GM18858 (cell line): ENCODE measurements around the gene UBTD2.
A peak's percentile ranks its signal among the peaks of the same experiment; 100 is the strongest.
"Not testable (repeated sequence)": the region's sequence is repeated elsewhere in the genome, so short reads cannot be mapped to it uniquely, and the experiment has no call there.

Experiments
- ATAC-seq: cut with Tn5 transposase; IDR thresholded peaks from one replicate; pipeline ENCODE4 v1.9.1; 2021; ENCODE audit not compliant: unreplicated experiment

UBTD2 gene

GRCh38 chr5:172293054-172293744 is 9.6 kb upstream of the UBTD2 start:
- peak; percentile 93 for ATAC-seq

GRCh38 chr5:172291837-172292236 is 8.3 kb upstream of the UBTD2 start:
- ATAC-seq: not testable (repeated sequence)

GRCh38 chr5:172288465-172288864 is 4.9 kb upstream of the UBTD2 start:
- no peak for ATAC-seq

GRCh38 chr5:172287140-172287539 is 3.6 kb upstream of the UBTD2 start:
- ATAC-seq: not testable (repeated sequence)

- no peak for ATAC-seq
Measured at GRCh38 chr5:172285226-172286143, 1.9 kb upstream of the UBTD2 start.

GRCh38 chr5:172284611-172284980 is 1.0 kb upstream of the UBTD2 start:
- no peak for ATAC-seq

- peak; percentile 65 for ATAC-seq
Measured at GRCh38 chr5:172283862-172284610, 472 bp upstream of the UBTD2 start.

- ATAC-seq: no peak
Measured at GRCh38 chr5:172282272-172283019, 1.1 kb downstream of the UBTD2 start.

GRCh38 chr5:172281346-172281745 is 2.2 kb downstream of the UBTD2 start:
- ATAC-seq: no peak

- no peak for ATAC-seq
Measured at GRCh38 chr5:172280929-172281328, 2.6 kb downstream of the UBTD2 start.

- ATAC-seq: no peak
Measured at GRCh38 chr5:172280317-172280716, 3.2 kb downstream of the UBTD2 start.

- ATAC-seq: no peak
Measured at GRCh38 chr5:172278356-172278755, 5.2 kb downstream of the UBTD2 start.

GRCh38 chr5:172276214-172276613 is 7.3 kb downstream of the UBTD2 start:
- no peak for ATAC-seq

GRCh38 chr5:172274951-172275753 is 8.4 kb downstream of the UBTD2 start:
- peak; percentile 53 for ATAC-seq

GRCh38 chr5:172267943-172268342 is 15.6 kb downstream of the UBTD2 start:
- no peak for ATAC-seq

GRCh38 chr5:172266676-172267092 is 16.9 kb downstream of the UBTD2 start:
- no peak for ATAC-seq

- no peak for ATAC-seq
Measured at GRCh38 chr5:172266071-172266675, 17.4 kb downstream of the UBTD2 start.

- ATAC-seq: no peak
Measured at GRCh38 chr5:172264815-172265395, 18.7 kb downstream of the UBTD2 start.

GRCh38 chr5:172255444-172255843 is 28.1 kb downstream of the UBTD2 start:
- no peak for ATAC-seq
